ENCODE measurements around the gene TICAM2.

The TICAM2 gene

DNA sequence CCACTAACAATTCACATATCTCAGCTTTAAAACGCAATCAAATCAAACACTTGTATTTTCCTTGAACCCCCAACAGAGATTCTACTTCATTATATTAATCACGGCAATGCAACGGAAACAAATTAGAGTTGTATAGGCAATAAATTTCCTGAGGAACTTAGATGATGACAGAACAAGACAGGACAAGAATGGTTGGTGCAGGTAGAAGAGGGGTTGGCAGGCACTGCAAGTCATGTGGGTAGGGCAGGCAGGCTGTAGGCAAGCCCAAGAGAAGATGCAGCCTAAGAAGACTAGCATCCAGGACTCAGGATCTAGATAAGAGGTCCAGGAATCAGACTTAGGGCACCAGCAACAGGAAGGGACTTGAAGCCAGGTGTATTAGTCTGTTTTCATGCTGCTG, 41.1 kb downstream of the TICAM2 start:
- TF ChIP-seq TAF1 (IDR thresholded peaks at IDR 0.05; ENCODE audit: borderline replicate concordance, insufficient read depth, low read length) (no peak), FOXP2 (optimal IDR thresholded peaks at IDR 0.05; ENCODE audit: borderline replicate concordance, extremely low read depth, extremely low read length, insufficient read depth) (no peak)

DNA sequence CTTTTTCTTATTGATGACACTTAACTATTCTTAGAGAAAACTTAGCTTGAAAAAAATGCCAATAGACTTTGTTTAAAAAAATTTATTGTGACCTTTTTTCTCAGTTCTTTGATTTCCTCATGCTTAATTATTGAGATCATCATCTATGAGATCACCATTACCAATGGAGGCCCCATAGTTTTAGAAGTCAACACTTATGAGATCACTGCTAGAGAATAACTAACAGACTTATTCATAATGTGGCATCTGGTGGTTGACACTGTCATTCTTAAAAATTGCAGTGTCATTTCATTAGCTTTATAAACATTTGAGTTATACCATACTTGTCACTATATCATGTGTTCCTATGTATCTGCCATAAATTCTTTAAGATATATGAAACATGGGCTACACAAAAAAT, 42.8 kb downstream of the TICAM2 start:
- TF ChIP-seq POLR2AphosphoS5 (IDR thresholded peaks at IDR 0.05; ENCODE audit: low read depth, low read length) (no peak), SIN3A (IDR thresholded peaks at IDR 0.05; ENCODE audit: borderline replicate concordance, insufficient read depth, low read length) (no peak), TAF1 (IDR thresholded peaks at IDR 0.05; ENCODE audit: borderline replicate concordance, insufficient read depth, low read length) (no peak), FOXP2 (optimal IDR thresholded peaks at IDR 0.05; ENCODE audit: borderline replicate concordance, extremely low read depth, extremely low read length, insufficient read depth) (no peak)
- TF ChIP-seq, protein P1, sequence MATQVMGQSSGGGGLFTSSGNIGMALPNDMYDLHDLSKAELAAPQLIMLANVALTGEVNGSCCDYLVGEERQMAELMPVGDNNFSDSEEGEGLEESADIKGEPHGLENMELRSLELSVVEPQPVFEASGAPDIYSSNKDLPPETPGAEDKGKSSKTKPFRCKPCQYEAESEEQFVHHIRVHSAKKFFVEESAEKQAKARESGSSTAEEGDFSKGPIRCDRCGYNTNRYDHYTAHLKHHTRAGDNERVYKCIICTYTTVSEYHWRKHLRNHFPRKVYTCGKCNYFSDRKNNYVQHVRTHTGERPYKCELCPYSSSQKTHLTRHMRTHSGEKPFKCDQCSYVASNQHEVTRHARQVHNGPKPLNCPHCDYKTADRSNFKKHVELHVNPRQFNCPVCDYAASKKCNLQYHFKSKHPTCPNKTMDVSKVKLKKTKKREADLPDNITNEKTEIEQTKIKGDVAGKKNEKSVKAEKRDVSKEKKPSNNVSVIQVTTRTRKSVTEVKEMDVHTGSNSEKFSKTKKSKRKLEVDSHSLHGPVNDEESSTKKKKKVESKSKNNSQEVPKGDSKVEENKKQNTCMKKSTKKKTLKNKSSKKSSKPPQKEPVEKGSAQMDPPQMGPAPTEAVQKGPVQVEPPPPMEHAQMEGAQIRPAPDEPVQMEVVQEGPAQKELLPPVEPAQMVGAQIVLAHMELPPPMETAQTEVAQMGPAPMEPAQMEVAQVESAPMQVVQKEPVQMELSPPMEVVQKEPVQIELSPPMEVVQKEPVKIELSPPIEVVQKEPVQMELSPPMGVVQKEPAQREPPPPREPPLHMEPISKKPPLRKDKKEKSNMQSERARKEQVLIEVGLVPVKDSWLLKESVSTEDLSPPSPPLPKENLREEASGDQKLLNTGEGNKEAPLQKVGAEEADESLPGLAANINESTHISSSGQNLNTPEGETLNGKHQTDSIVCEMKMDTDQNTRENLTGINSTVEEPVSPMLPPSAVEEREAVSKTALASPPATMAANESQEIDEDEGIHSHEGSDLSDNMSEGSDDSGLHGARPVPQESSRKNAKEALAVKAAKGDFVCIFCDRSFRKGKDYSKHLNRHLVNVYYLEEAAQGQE (IDR thresholded peaks at IDR 0.05; ENCODE audit: insufficient read depth in 1 of 2, low read depth in 2 of 2, low read length in 2 of 2), result no peak

DNA sequence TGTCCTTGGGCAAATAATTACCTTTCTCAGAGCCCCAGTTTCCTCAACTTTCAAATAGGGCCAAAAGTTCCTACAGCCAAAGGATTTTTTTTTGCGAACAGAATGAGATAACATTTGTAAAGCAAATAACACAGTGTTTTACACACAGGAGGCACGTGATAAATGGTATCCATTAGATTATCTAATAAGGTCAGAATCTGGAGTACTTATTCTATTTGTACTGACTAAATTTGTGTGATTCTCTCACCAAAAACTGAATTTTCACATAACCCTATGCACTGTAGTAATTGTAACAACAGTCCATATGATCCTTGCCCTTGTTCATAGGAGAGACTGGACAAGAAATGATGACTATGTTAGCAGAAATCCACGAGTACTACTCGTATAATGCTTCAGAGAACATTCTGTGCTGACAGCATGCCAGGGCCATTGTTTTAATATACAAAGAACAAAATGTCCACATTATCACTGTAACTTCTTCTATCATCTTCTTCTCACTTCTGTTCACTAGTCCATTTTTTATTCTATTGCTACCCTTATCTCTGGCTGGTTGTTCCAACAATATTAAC, 43.8 kb downstream of the TICAM2 start:
- TF ChIP-seq FOXP2 (optimal IDR thresholded peaks at IDR 0.05; ENCODE audit: borderline replicate concordance, extremely low read depth, extremely low read length, insufficient read depth), result no peak
- no peak for TF ChIP-seq POLR2AphosphoS5 (IDR thresholded peaks at IDR 0.05; ENCODE audit: low read depth, low read length)
- TF ChIP-seq TAF1 (IDR thresholded peaks at IDR 0.05; ENCODE audit: borderline replicate concordance, insufficient read depth, low read length), result no peak
- TF ChIP-seq SIN3A (IDR thresholded peaks at IDR 0.05; ENCODE audit: borderline replicate concordance, insufficient read depth, low read length), result no peak
- TF ChIP-seq, protein P1 (IDR thresholded peaks at IDR 0.05; ENCODE audit: insufficient read depth in 1 of 2, low read depth in 2 of 2, low read length in 2 of 2), result no peak

DNA sequence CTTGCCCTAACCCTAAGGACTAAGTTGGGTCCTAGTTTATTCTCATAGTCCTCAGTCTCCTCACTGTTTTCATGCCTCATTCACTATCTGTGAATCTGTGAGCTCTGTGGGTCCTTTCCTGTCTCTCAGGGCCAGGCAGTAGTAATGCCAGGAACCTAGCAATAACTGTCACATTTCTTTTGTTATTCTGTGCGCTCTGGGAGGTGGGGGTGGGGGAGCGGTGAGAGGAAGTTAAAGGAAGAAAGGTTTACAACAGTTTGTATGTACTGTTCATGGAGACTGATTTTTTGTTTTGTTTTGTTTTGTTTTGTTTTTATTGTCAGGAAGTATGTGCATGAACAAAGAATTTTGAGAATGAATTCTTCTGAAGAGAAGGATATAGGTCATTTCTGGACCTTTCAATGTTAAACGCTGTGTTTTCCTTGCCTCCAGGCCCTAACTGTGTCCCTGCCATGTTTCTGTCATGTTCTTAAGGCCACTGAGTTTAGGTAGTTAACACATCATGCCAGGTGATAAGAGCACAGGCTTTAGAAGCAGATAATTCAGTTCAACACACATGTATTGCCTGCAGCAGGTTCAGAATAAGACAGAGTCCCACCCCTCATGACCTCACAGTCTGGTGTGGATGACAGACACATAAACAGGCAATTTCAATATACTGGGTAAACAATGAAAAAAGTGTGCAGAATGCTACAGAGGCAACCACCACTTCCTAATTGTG, 44.5 kb downstream of the TICAM2 start:
- TF ChIP-seq SIN3A (IDR thresholded peaks at IDR 0.05; ENCODE audit: borderline replicate concordance, insufficient read depth, low read length), result no peak
- no peak for TF ChIP-seq FOXP2 (optimal IDR thresholded peaks at IDR 0.05; ENCODE audit: borderline replicate concordance, extremely low read depth, extremely low read length, insufficient read depth)
- TF ChIP-seq TAF1 (IDR thresholded peaks at IDR 0.05; ENCODE audit: borderline replicate concordance, insufficient read depth, low read length), result no peak
- TF ChIP-seq, protein P1 (IDR thresholded peaks at IDR 0.05; ENCODE audit: insufficient read depth in 1 of 2, low read depth in 2 of 2, low read length in 2 of 2), result no peak
- no peak for TF ChIP-seq POLR2AphosphoS5 (IDR thresholded peaks at IDR 0.05; ENCODE audit: low read depth, low read length)

DNA sequence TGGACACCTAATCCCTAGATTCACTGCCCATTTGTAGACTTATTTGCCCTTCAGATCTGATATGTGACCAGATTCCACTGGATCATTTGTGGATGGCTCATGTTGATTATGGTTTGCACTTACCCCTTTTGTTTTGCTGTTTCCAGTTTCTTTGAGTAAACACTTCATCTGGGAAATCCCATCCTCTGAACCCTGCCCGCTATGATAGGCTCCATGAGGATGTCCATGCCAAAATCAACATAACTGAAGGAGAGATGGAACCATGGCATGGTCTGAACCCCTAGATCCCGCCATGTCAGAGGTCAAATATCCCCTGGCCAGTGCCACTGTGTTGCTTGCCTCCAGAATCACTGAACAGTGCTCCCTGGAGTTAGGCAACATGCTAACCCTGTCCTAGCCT, 46.0 kb downstream of the TICAM2 start:
- TF ChIP-seq FOXP2 (optimal IDR thresholded peaks at IDR 0.05; ENCODE audit: borderline replicate concordance, extremely low read depth, extremely low read length, insufficient read depth) (no peak), TAF1 (IDR thresholded peaks at IDR 0.05; ENCODE audit: borderline replicate concordance, insufficient read depth, low read length) (no peak), SIN3A (IDR thresholded peaks at IDR 0.05; ENCODE audit: borderline replicate concordance, insufficient read depth, low read length) (no peak), POLR2AphosphoS5 (IDR thresholded peaks at IDR 0.05; ENCODE audit: low read depth, low read length) (no peak)
- TF ChIP-seq, protein P1 (IDR thresholded peaks at IDR 0.05; ENCODE audit: insufficient read depth in 1 of 2, low read depth in 2 of 2, low read length in 2 of 2), result no peak
